Chondrocyte (in vitro differentiated cells): ENCODE data around the gene RRP15. TPM values are rescaled to one million over a fixed set of nuclear protein-coding genes. Genes with fewer than 3 reads are reported as not detected.

Experiments used
- DNase-seq: peaks from one replicate; pipeline ENCODE4 v3.0.0; 2021; ENCODE audit warnings: mixed read lengths, low spot score
- H3K27ac Mint-ChIP-seq: one replicate; pipeline ENCODE4 v1.8.0; 2021; ENCODE audit warnings: mild to moderate bottlenecking, moderate library complexity, mixed read lengths; ENCODE audit not compliant: unreplicated experiment
- H3K27me3 Mint-ChIP-seq: 2 replicates; pipeline ENCODE4 v1.8.0; 2021; ENCODE audit warnings: low read depth, mixed read lengths
- H3K36me3 Mint-ChIP-seq: 2 replicates; pipeline ENCODE4 v1.8.0; 2021; ENCODE audit warnings: low read depth, mixed read lengths
- H3K4me1 Mint-ChIP-seq: 2 replicates; pipeline ENCODE4 v1.8.0; 2021; ENCODE audit warnings: low read depth, mild to moderate bottlenecking, mixed read lengths
- H3K4me3 Mint-ChIP-seq: one replicate; pipeline ENCODE4 v1.8.0; 2021; ENCODE audit warnings: mild to moderate bottlenecking, moderate library complexity, mixed read lengths; ENCODE audit not compliant: unreplicated experiment
- H3K9me3 Mint-ChIP-seq: 2 replicates; pipeline ENCODE4 v1.8.0; 2021; ENCODE audit warnings: low read depth, mixed read lengths
- CTCF ChIP-seq: fragments of 200-600 bp; sonication (generic); IDR thresholded peaks from 2 replicates; pipeline ENCODE4 v1.5.0; 2021; ENCODE audit warnings: antibody characterized with exemption, mild to moderate bottlenecking, moderate library complexity
- total RNA-seq: library from RNA; stranded (reverse); gene quantifications from 3 replicates; pipeline ENCODE4 v1.2.1, GENCODE V29; 2021

RRP15 gene
- total RNA-seq, 1 donor from 2014 or later, result 16.9 TPM

- DNase-seq, result no peak
- Mint-ChIP-seq H3K36me3 (no peaks in the 10 kb centered on the region), H3K27ac (no peak overlapping the region), H3K27me3 (no peaks in the 10 kb centered on the region), H3K4me3 (no peak overlapping the region), H3K9me3 (no peaks in the 10 kb centered on the region), H3K4me1 (peaks cover 26% of the 10 kb centered on the region)
- no peak for TF ChIP-seq CTCF
Measured at GRCh38 chr1:218294546-218294945, 9.5 kb downstream of the RRP15 start.

- H3K27me3 Mint-ChIP-seq, result no peaks in the 10 kb centered on the region
- DNase-seq, result no peak
- no peak overlapping the region for H3K27ac Mint-ChIP-seq
- no peaks in the 10 kb centered on the region for H3K36me3 Mint-ChIP-seq
- TF ChIP-seq CTCF, result no peak
- no peaks in the 10 kb centered on the region for H3K9me3 Mint-ChIP-seq
- no peak overlapping the region for H3K4me3 Mint-ChIP-seq
- H3K4me1 Mint-ChIP-seq, result peaks cover 28% of the 10 kb centered on the region
Measured at GRCh38 chr1:218296162-218296561, 11.1 kb downstream of the RRP15 start.

GRCh38 chr1:218297461-218297860, 12.4 kb downstream of the RRP15 start:
- Mint-ChIP-seq H3K27ac (no peak overlapping the region), H3K9me3 (no peaks in the 10 kb centered on the region), H3K4me3 (no peak overlapping the region), H3K36me3 (no peaks in the 10 kb centered on the region), H3K4me1 (peaks cover 25% of the 10 kb centered on the region), H3K27me3 (no peaks in the 10 kb centered on the region)
- TF ChIP-seq CTCF, result no peak
- DNase-seq, result no peak

- peak overlapping the region; percentile 49 for H3K27ac Mint-ChIP-seq
Measured at GRCh38 chr1:218297867-218298266, 12.8 kb downstream of the RRP15 start.

GRCh38 chr1:218298398-218298797, 13.3 kb downstream of the RRP15 start:
- H3K4me3 Mint-ChIP-seq, result no peak overlapping the region
- peaks cover 22% of the 10 kb centered on the region for H3K4me1 Mint-ChIP-seq
- no peaks in the 10 kb centered on the region for H3K36me3 Mint-ChIP-seq
- DNase-seq, result no peak
- no peaks in the 10 kb centered on the region for H3K27me3 Mint-ChIP-seq
- H3K9me3 Mint-ChIP-seq, result no peaks in the 10 kb centered on the region
- TF ChIP-seq CTCF, result no peak
- peak overlapping the region; percentile 57 for H3K27ac Mint-ChIP-seq

More at GRCh38 chr1:218297867-218298266, 12.8 kb downstream of the RRP15 start:
- no peaks in the 10 kb centered on the region for H3K27me3 Mint-ChIP-seq
- no peak overlapping the region for H3K4me3 Mint-ChIP-seq
- peaks cover 22% of the 10 kb centered on the region for H3K4me1 Mint-ChIP-seq
- no peak for TF ChIP-seq CTCF
- H3K9me3 Mint-ChIP-seq, result no peaks in the 10 kb centered on the region
- no peaks in the 10 kb centered on the region for H3K36me3 Mint-ChIP-seq
- no peak for DNase-seq
